ENCODE data around the gene NRARP.

DNA sequence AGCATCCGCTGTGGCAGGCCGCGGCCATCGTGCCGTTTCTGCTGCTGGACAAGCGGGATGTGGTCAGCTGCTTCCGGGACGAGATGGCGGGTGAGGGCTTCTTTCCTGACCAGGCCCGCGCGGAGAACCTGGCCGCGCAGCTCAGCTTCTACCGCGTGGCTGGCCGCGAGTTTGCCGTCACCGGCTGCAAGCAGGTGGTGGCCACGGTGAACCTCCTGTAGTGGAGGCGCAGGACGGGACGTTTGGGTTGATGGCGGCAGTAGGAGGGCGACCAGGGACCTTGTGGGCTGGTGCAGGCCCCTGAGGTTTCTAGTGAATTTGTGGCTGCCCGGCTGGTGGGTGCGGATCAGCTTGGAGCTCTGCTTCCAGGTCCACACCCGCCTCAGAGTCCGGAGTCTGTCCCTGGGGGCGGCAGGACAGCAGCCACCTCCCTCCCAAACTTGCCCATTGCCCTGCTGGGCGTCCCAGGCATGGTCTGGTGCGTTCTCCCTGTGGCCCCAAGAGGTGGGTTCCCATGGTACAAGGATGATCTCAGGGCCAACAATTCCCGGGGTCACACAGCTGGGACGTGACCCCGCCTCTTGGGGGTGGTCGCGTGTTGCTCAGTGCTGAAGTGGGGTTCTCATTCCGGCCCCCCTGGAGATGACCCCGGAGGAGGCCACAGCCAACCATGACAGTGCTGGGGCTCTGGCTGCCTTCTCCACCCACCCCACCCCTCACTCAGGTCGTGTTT is 22.2 kb downstream of the NRARP start:
- TF ChIP-seq CTCF (IDR thresholded peaks at IDR 0.05; ENCODE audit: low read length) (no peak), EZH2phosphoT487 (IDR thresholded peaks at IDR 0.05; ENCODE audit: low read length) (no peak)
